Fibroblast of the aortic adventitia (primary cell): ENCODE data around the gene IL1F10. TPM values are rescaled to one million over a fixed set of nuclear protein-coding genes. Genes with fewer than 3 reads are reported as not detected.

Source experiments
- DNase-seq: peaks from one replicate; pipeline ENCODE4 v3.0.0-alpha.2; 2010; ENCODE audit warnings: low read depth
- H3K4me3 ChIP-seq: 2 replicates; pipeline ENCODE4 v1.5.1; 2011; ENCODE audit warnings: low read depth, mild to moderate bottlenecking, control low read depth, low read length, moderate library complexity
- CTCF ChIP-seq: IDR thresholded peaks from 2 replicates; pipeline ENCODE4 v1.5.1; 2011; ENCODE audit warnings: mild to moderate bottlenecking, low read length, control low read depth, inconsistent platforms; ENCODE audit not compliant: insufficient read depth
- total RNA-seq: library from RNA; depleted of rRNA; stranded (reverse); fragments of >200 nt; gene quantifications from 2 replicates; pipeline ENCODE4 v1.2.3, GENCODE V29; 2012; ENCODE audit warnings: low replicate concordance

IL1F10 gene
- total RNA-seq, 1 donor = not detected

DNA sequence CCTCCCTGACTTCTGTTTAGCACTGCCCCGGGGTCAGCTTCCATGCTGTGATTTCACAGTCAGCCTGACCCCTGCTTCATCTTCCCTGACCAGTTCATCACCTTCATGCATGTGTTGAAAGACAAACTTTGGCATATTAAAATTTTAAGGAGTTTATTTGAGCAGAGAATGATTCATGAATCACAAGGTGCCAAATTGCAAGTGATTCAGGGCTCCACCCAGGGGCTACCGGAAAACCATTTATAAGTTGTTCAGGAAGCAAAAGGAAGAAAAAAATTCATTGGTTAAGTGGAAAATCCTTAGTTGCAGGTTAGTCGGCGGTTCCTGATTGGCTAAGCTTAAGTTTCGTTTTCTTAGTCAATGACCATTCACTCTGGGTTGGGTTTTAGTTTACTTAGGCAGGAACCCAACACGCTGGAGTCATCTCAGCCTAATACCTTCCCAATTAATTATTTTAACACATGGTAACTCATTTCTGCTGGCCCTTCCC, 10.6 kb downstream of the IL1F10 start:
- peak; percentile 51 for DNase-seq
- H3K4me3 ChIP-seq = no peak overlapping the region
- TF ChIP-seq CTCF = no peak

DNA sequence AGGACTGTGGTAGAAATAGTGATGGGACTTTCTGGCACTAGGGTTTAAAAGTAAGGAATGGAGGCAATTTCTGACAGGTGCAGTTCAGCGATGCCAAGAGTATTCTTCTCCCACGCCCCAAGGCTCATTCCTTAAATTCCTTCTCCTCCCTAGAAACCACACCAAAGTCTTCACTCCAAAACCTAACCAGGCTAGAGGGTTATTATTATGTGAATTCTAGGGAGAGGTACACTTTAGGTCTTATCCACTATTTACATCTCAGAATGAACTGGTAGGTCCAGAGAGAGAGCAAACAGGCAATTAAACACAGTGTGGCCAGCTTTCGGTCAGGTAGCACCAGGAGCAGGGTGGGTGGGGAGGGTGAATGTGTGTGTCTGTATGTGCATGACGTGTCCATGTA, 11.4 kb downstream of the IL1F10 start:
- TF ChIP-seq CTCF = no peak
- DNase-seq = no peak
- H3K4me3 ChIP-seq = no peak overlapping the region

DNA sequence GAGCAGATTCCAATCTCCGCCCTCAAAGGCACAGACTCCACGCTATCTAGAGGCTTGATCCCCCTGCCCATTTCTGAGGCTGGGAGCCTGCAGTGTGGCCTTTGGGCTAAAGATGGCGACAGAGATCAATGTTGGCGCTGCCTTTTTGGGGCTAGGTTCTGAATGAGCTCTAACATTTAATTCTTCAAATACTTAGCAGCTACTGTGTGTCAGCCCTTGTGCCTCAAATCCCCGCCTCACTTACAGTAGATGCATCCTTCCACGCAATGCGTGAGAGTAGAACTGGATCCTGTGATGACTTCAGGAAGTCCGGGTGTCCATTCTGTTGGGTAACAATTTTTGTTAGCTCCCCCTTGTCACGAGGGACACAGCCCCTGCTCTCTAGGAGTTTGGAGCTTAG, 12.4 kb downstream of the IL1F10 start:
- no peak overlapping the region for H3K4me3 ChIP-seq
- peak; percentile 93 for TF ChIP-seq CTCF
- peak; percentile 46 for DNase-seq

DNA sequence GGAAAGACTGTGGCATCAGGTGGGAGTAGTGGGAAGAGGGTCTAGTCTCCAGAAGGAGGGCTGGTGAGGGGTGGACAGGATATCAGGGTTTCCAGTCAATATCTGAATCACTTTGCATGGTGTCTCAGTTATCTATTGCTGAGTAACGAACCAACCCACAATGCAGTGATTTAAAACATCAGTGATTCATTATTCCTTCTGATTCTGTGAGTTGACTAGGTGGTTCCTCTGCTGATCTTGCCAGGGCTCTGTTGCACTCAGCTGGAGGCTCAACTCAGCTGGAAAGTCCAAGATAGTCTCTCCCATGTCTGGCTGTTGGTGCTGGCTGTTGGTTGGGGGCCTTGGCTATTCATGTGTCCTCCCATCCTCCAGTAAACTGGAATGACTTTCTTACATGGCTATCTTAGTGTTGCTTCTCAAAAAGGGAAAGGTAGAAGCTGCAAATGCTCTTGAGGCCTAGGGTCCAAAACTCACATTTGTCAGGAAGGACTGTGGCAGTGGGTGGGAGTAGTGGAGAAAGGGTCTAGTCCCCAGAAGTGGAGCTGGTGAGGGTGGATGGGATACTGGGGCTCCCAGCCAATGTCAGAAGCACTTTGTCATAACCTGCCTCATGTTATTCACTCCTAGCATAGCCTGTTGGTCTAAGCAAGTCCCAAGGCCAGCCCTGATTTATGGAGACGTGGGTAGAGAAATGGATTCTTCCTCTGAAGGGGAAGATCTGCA, 13.9 kb downstream of the IL1F10 start:
- DNase-seq = no peak
- no peak for TF ChIP-seq CTCF
- no peak overlapping the region for H3K4me3 ChIP-seq

- TF ChIP-seq CTCF = no peak
- DNase-seq = no peak
- H3K4me3 ChIP-seq = no peak overlapping the region
Measured at GRCh38 chr2:113083296-113083695, 15.5 kb downstream of the IL1F10 start.

- DNase-seq = peak; percentile 44
Measured at GRCh38 chr2:113084249-113085000, 16.7 kb downstream of the IL1F10 start.

More at GRCh38 chr2:113084249-113085000, 16.7 kb downstream of the IL1F10 start:
- H3K4me3 ChIP-seq = no peak overlapping the region
- TF ChIP-seq CTCF = peak; percentile 61
